Skeletal muscle cell (primary cell): Measurements from ENCODE around the gene E2F8.
"Not testable (repeated sequence)": the region's sequence is repeated elsewhere in the genome, so short reads cannot be mapped to it uniquely, and the experiment has no call there.

Experiments used
- DNase-seq: peaks from one replicate; pipeline ENCODE4 v3.0.0-alpha.2; 2010; ENCODE audit warnings: low read depth
- H3K4me3 ChIP-seq: 2 replicates; pipeline ENCODE4 v1.5.1; 2011; ENCODE audit warnings: low read depth, mild to moderate bottlenecking, control low read depth, low read length, moderate library complexity

Gene E2F8, protein sequence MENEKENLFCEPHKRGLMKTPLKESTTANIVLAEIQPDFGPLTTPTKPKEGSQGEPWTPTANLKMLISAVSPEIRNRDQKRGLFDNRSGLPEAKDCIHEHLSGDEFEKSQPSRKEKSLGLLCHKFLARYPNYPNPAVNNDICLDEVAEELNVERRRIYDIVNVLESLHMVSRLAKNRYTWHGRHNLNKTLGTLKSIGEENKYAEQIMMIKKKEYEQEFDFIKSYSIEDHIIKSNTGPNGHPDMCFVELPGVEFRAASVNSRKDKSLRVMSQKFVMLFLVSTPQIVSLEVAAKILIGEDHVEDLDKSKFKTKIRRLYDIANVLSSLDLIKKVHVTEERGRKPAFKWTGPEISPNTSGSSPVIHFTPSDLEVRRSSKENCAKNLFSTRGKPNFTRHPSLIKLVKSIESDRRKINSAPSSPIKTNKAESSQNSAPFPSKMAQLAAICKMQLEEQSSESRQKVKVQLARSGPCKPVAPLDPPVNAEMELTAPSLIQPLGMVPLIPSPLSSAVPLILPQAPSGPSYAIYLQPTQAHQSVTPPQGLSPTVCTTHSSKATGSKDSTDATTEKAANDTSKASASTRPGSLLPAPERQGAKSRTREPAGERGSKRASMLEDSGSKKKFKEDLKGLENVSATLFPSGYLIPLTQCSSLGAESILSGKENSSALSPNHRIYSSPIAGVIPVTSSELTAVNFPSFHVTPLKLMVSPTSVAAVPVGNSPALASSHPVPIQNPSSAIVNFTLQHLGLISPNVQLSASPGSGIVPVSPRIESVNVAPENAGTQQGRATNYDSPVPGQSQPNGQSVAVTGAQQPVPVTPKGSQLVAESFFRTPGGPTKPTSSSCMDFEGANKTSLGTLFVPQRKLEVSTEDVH

DNA sequence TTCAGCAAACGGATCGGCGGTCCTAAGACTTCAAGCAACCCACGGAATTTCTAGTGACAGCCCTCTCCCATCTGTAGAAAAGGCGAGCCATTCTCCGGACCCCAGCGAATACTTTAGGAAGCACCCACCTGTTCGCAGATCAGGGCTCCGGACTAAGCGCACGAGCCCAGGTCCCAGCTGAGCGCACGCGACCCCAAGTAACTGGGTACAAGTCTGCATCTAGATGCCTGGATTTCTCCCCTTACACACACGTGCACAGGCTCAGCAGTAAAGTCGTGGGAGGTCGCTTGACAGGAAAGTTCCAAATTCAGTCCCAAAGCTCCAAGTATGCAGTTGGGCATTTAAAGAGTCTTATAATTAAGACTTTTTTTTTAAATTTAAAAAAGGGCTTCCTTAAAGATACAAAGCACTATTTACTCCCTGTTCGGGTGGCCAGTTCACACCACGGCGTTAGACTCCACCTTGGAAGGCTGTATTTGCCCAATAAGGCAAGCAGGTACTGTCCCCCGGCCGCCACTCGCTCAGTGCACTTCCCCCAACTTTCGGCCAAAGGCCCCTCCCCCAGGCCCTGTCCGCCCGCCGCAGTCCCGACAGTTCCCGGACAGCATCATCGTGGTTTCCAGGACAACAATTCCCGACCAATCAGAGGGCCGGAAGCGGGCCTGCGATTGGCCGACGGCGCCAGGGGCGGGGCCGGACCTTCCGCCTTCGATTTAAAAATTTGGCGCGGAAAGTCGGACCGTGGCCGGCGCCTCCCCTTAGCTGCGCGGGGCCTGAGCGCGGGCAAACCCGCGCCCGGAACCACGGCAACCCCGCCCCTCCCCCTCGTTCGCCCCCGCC, at the start of gene E2F8:
TSS of gene E2F8 (minus strand) at position 526 of the 840 bp plus-strand sequence. CDS start 824 bp downstream, outside the sequence.
- peak within 1 kb of the TSS; percentile 62 for H3K4me3 ChIP-seq
- peak; percentile 54 for DNase-seq

DNA sequence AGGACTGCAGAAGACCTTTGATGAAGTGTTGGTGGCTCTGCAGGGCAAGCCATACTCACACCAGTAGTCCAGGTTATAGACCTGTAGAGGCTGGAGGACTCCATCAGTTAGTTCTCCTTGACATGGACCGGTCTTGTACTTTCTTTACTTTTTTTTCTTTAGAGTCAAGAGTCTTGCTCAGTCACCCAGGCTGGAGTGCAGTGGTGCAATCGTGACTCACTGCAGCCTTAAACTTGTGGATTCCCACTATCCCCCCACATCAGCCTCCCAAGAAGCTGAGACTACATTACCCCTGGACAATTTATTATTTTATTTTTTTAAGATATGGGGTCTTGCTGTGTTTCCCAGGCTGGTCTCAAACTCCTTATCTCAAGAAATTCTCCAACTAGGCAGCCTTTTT, 49.6 kb upstream of the E2F8 start:
- H3K4me3 ChIP-seq = no peak overlapping the region
- no peak for DNase-seq

DNA sequence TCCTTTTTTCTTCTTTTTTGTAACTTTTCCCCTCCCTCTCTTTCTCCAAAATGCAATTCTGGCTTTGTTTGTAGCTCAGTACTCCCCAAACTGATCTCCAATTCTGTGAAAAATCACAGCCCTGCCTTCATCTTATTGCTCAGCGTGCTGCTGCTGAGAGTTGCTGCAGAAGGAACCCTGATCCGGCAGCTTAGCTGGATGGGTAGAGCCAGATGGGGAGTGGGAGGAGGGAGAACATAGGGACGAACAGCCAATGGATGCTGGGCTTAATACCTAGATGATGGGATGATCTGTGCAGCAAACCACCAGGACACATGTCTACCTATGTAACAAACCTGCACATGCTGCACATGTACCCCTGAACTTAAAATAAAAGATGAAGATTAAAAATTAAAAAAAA, 47.5 kb upstream of the E2F8 start:
- no peak overlapping the region for H3K4me3 ChIP-seq
- DNase-seq = no peak

GRCh38 chr11:19286411-19286810, 45.7 kb upstream of the E2F8 start:
- no peak overlapping the region for H3K4me3 ChIP-seq
- DNase-seq = no peak

DNA sequence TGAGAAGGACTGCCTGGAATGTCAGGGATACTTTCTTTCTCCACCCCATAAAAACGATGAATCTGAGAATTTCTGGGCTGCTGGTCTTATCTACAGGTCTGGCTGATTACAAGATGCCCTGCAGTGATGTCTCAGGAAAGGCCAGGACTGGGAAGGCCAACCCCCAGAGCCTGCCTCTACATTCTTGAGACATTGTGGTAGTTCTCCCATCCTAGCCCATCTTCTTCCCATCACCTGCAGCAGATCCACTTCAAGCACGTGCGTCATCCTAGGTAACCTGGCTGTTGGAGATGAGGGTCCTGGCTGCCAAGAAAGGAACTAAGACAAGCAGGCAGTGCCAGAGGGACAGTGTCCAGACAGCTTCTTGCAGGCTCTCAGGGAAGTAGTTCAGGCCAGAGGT, 44.1 kb upstream of the E2F8 start:
- no peak for DNase-seq
- H3K4me3 ChIP-seq = no peak overlapping the region

GRCh38 chr11:19283991-19284390, 43.2 kb upstream of the E2F8 start:
- H3K4me3 ChIP-seq = no peak overlapping the region
- DNase-seq = no peak

DNA sequence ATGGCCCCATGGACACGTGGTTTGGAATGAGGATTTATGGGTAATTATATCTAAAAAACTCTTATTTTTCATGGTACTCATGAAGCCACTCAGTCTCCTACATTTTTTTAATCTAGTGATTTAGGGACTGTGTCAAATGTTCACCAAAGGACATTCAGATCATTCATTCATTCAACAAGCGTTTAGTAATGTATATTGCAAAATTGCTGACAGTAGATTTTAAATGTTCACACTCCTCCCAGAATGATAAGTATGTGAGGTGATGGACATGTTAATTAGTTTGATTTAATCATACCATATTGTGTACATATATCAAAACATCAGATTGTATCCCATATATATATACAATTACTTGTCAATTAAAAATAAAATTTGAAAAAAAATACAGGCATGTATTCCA, 40.8 kb upstream of the E2F8 start:
- no peak for DNase-seq
- no peak overlapping the region for H3K4me3 ChIP-seq

DNA sequence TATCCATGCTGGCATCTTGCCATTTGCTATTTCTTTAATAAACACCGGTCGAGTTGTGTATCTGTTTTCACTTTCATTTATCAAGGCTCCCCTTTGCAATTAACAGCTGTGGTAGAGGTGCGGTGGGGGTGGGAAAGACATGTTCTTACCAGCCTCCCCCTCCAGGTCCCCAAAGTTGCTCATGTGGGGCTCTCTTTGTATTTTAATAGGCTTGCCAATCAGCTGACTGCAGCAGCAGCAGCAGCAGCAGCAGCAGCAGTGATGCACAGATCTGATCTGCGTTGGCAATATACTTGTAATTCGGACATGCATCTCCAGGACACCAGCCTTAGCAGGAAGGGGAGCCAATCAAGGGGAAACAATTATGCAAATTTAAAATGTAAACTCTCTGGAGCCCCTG, 40.3 kb upstream of the E2F8 start:
- no peak overlapping the region for H3K4me3 ChIP-seq
- DNase-seq = no peak

DNA sequence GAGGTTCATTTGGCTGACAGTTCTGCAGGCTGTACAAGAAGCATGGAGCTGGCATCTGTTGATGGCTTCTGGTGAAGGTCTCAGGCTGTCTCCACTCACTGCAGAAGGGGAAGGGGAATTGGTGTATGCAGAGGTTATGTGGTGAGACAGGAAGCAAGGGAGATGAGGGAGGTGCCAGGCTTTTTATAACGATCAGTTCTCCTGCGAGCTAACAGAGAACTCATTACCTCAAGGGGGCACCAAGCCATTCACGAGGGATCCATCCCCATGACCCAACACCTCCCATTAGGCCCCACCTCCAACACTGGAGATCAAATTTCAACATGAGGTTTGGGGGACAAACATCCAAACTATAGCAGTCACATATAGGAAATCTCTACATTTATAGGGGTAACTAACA, 38.7 kb upstream of the E2F8 start:
- no peak overlapping the region for H3K4me3 ChIP-seq
- no peak for DNase-seq

DNA sequence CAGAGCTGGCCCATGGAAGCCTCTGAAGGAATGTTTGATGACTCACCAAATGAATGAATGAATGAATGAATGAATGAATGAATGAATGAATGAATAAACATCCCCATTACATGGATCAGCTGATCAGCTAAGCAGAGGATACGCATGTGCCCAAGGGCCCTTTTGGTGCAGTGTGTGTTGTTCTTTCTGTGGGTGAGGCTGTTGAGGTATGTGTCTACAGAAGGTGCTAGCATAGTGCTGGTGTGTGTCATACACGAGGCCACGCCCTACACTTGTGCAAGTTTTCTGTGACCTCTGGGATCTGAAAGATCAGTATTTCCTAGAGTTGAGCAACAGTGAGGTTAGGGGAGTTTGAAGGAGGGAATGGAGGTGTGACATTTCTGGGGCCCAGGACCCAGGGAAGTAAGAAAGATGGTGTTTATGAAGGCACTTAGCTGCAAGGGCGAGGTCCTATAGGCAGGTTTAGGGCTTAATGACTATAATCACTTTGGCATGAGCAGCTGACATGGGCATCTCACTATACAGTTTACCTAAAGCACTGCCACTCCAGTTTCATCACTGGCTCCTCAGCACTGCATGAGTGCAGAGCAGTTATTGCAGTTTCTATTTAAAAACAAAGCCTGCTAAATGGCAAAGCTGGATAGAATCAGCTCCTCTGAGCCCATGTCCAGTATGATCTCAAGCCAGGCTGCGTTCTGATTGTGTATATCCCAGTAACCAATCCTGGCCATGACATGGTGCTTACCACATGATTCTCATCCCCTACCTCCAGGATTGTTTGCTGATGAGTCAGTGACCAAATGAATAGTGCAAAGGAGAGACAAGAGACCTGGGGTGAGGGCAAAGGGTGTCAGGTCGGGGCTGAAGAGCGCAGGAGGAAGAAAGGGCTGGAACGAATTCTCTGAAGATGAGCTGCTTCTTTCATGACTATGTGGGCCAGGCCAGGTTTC, 36.4 kb upstream of the E2F8 start:
- DNase-seq = no peak
- no peak overlapping the region for H3K4me3 ChIP-seq

DNA sequence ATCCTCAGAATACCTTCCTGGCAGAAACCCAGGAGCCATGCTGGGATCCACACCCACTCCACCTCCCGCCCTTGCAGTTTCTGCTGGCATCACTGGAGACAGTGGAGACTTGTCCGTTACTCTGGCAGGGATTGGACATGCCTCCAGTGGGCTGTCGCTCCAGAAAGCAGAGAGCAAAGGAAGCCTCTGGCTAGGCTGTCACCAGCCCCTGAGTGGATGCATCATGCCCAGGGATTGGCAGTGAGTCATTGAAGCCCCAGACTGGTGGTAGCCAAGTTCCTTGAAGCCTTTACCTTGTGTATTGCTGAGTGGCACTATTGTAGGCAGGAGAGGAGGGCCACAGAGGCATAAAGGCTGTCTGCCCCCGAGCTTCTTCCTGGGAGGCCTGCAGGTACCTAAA, 34.8 kb upstream of the E2F8 start:
- no peak overlapping the region for H3K4me3 ChIP-seq
- DNase-seq = no peak

- not testable (repeated sequence) for DNase-seq, H3K4me3 ChIP-seq
These were observed 32.5 kb upstream of the E2F8 start for GRCh38 chr11:19273219-19273618.

DNA sequence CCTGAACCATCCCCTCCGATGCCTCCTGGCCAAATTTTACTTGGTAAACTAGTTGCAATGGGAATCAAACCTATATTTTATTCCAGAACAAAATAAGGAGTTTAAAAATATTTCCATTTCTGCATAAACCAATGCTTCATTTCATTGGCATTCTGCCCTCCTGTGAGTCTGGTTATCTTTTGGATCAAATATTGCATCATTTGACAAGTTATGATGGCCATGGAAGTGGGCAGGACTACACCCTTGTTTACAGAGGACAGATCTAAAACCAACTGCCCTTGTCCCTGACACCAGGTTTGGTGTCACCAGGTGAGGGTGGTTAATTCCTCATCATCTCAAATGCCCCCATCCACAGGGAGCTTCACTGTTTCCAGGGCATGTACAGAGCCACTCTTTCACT, 28.2 kb upstream of the E2F8 start:
- DNase-seq = no peak
- H3K4me3 ChIP-seq = no peak overlapping the region

- no peak overlapping the region for H3K4me3 ChIP-seq
- DNase-seq = no peak
These were observed 26.8 kb upstream of the E2F8 start for GRCh38 chr11:19267567-19267966.

- DNase-seq = no peak
These were observed 22.6 kb upstream of the E2F8 start for GRCh38 chr11:19263333-19263732.

DNA sequence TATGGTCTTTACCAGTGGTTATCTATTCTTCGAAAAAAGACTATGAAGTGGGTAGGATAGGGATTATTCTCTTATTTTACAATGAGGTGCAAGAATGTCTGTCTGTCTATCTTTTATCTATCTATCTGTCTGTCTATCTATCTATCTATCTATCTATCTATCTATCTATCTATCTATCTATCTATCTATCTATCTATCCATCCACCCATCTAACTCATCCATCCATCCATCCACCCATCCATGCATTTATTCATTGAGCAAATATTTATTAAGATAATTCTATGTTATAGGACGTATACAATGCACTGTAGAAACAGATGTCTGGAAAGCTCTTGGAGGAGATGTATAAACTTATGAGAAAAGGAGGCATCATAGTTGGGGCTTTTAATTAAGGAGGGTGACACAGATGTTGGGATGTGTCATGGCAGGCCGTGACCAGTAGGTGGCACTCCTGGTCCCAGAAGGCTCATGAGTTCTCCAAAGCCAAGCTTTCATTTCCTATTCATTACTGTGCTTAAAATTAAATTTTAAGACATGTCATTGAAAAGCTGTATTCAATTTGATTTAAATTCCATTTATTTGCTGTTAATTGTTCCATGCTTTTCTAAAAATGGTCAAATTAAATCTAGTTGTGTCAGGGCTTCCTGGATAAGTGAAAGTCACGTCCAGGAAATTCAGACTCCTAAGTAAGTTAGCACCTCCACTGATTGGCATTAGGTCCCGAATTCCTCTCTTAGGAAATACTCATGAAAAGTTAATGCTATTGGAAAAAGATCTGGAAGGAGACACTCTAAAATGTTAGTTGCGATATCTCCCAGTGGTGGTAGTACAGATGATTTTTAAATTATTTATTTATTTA, 19.0 kb upstream of the E2F8 start:
- peak; percentile 14 for DNase-seq
- no peak overlapping the region for H3K4me3 ChIP-seq

More at GRCh38 chr11:19263333-19263732, 22.6 kb upstream of the E2F8 start:
- no peak overlapping the region for H3K4me3 ChIP-seq

- no peak for DNase-seq
- no peak overlapping the region for H3K4me3 ChIP-seq
These were observed 18.0 kb upstream of the E2F8 start for GRCh38 chr11:19258641-19259230.
